A549 treated with CORT108297 at 1 μM for 4 hours (cell line): ENCODE measurements around the gene MSMP. TPM values are rescaled to one million over a fixed set of nuclear protein-coding genes. Genes with fewer than 3 reads are reported as not detected.

ENCODE experiments used
- total RNA-seq: library from RNA; stranded (reverse); fragments of 200-300 nt; extraction: Qiagen RNA extraction; gene quantifications from 5 replicates; pipeline ENCODE4 v1.2.3, GENCODE V29; 2022

The MSMP gene
- total RNA-seq, result 0.30 to 0.48 TPM (median 0.36 TPM) in 3 of 5 replicates, not detected in the others

GRCh38 chr9:35754264-35754663 lies at the start of gene MSMP:
MSMP (minus strand) TSS chr9:35754276; CDS start chr9:35754129, 147 bp downstream.

GRCh38 chr9:35791297-35791921 lies 37.3 kb upstream of the MSMP start, which contains the start of gene NPR2:
NPR2 (plus strand) TSS chr9:35791591; CDS start chr9:35792409, 818 bp downstream.

GRCh38 chr9:35748858-35749514 lies 5.1 kb downstream of the MSMP start, which contains the start of the genes GBA2 and RGP1:
GBA2 (minus strand) TSS chr9:35749228; CDS start chr9:35748704, 524 bp downstream.
RGP1 (plus strand) TSS chr9:35749287; CDS start chr9:35749756, 469 bp downstream.

GRCh38 chr9:35732185-35732799 lies 21.8 kb downstream of the MSMP start, which contains the start of the genes CREB3 and TLN1:
CREB3 (plus strand) TSS chr9:35732666; CDS start chr9:35732773, 107 bp downstream.
TLN1 (minus strand) TSS chr9:35732195; CDS start chr9:35725694, 6,501 bp downstream.

Other genes starting within 250 kb of the MSMP start
- gene TESK1, start 149.0 kb downstream of the MSMP start, total RNA-seq, result 23.2 to 30.9 TPM (median 29.9 TPM) in 5 replicates
- 0.06 to 0.18 TPM (median 0.12 TPM) in 4 of 5 replicates, not detected in the other for gene CD72, start 135.9 kb downstream of the MSMP start, total RNA-seq
- gene SIT1, start 103.3 kb downstream of the MSMP start, total RNA-seq, result not detected in 5 replicates
- gene RMRP, start 96.3 kb downstream of the MSMP start, total RNA-seq, result 4.2 to 11.7 TPM (median 7.0 TPM) in 3 of 5 replicates, not detected in the others
- 21.2 to 27.0 TPM (median 25.3 TPM) in 5 replicates for gene CCDC107, start 96.0 kb downstream of the MSMP start, total RNA-seq
- 13.1 to 20.9 TPM (median 19.3 TPM) in 5 replicates for gene ARHGEF39, start 89.1 kb downstream of the MSMP start, total RNA-seq
- gene CA9, start 80.3 kb downstream of the MSMP start, total RNA-seq, result 4.2 to 7.9 TPM (median 7.3 TPM) in 5 replicates
- gene TPM2, start 64.4 kb downstream of the MSMP start, total RNA-seq, result 623 to 688 TPM (median 654 TPM) in 5 replicates
- gene TLN1, start 22.1 kb downstream of the MSMP start, total RNA-seq, result 110 to 135 TPM (median 123 TPM) in 5 replicates
- 58.6 to 69.3 TPM (median 61.3 TPM) in 5 replicates for gene CREB3, start 21.6 kb downstream of the MSMP start, total RNA-seq
- gene GBA2, start 5.0 kb downstream of the MSMP start, total RNA-seq, result 27.4 to 38.0 TPM (median 34.1 TPM) in 5 replicates
- gene RGP1, start 5.0 kb downstream of the MSMP start, total RNA-seq, result 12.8 to 17.3 TPM (median 15.8 TPM) in 5 replicates
- gene NPR2, start 37.3 kb upstream of the MSMP start, total RNA-seq, result 4.6 to 7.4 TPM (median 6.1 TPM) in 5 replicates
- gene SPAG8, start 58.0 kb upstream of the MSMP start, total RNA-seq, result 0.44 to 0.64 TPM (median 0.58 TPM) in 5 replicates
- gene HINT2, start 60.8 kb upstream of the MSMP start, total RNA-seq, result 69.8 to 110 TPM (median 103 TPM) in 5 replicates
- gene FAM221B, start 74.5 kb upstream of the MSMP start, total RNA-seq, result not detected in 5 replicates
- gene TMEM8B, start 75.0 kb upstream of the MSMP start, total RNA-seq, result 2.5 to 3.7 TPM (median 3.4 TPM) in 5 replicates
- gene OR13J1, start 116.1 kb upstream of the MSMP start, total RNA-seq, result not detected in 5 replicates
- 0.12 to 0.38 TPM (median 0.23 TPM) in 5 replicates for gene HRCT1, start 151.9 kb upstream of the MSMP start, total RNA-seq
- gene SPAAR, start 155.2 kb upstream of the MSMP start, total RNA-seq, result 0.07 TPM in 1 of 5 replicates, not detected in the others
- not detected in 5 replicates for gene OR2S2, start 203.9 kb upstream of the MSMP start, total RNA-seq